Measurements from ENCODE around the gene KPNA3. TPM values are rescaled to one million over a fixed set of nuclear protein-coding genes. Genes with fewer than 3 reads are reported as not detected.

The KPNA3 gene
- total RNA-seq, 1 donor: 26.8 TPM

GRCh38 chr13:49651570-49652354, 140.7 kb downstream of the KPNA3 start:
- Histone ChIP-seq H3K4me1 (ENCODE audit: insufficient read depth, low read length) (peaks cover 2% of the 10 kb centered on the region), H3K9me3 (ENCODE audit: low read depth, low read length) (no peaks in the 10 kb centered on the region), H3K27me3 (ENCODE audit: insufficient read depth, low read length) (no peaks in the 10 kb centered on the region), H3K4me3 (ENCODE audit: low read length) (no peak overlapping the region)

- H3K4me3 ChIP-seq (ENCODE audit: low read length): no peak overlapping the region
- H3K9me3 ChIP-seq (ENCODE audit: low read depth, low read length): no peaks in the 10 kb centered on the region
Observed at GRCh38 chr13:49649963-49650312, 142.5 kb downstream of the KPNA3 start.

More at GRCh38 chr13:49649963-49650312, 142.5 kb downstream of the KPNA3 start:
- Histone ChIP-seq H3K27me3 (ENCODE audit: insufficient read depth, low read length) (no peaks in the 10 kb centered on the region), H3K4me1 (ENCODE audit: insufficient read depth, low read length) (peaks cover 20% of the 10 kb centered on the region)

Other genes starting within 250 kb of the KPNA3 start
- gene RCBTB1, start 207.1 kb downstream of the KPNA3 start, total RNA-seq: 19.0 TPM
- 1.3 TPM for gene ARL11, start 164.2 kb downstream of the KPNA3 start, total RNA-seq
- 20.1 TPM for gene EBPL, start 101.2 kb downstream of the KPNA3 start, total RNA-seq
- gene SPRYD7, start 143.7 kb upstream of the KPNA3 start, total RNA-seq: 2.2 TPM
- gene TRIM13, start 204.4 kb upstream of the KPNA3 start, total RNA-seq: 28.1 TPM
- gene KCNRG, start 222.8 kb upstream of the KPNA3 start, total RNA-seq: 1.7 TPM

Data from mononuclear cell (primary cell).